Fibroblast of skin of left quadriceps (primary cell): ENCODE results near the gene PDILT.
"Not testable (repeated sequence)": the region's sequence is repeated elsewhere in the genome, so short reads cannot be mapped to it uniquely, and the experiment has no call there.

Source experiments
- DNase-seq, 2 experiments: peaks; one replicate each; pipeline ENCODE4 v3.0.0-alpha.2; 2013; ENCODE audit warnings: low read depth in 2 of 2

PDILT gene

DNA sequence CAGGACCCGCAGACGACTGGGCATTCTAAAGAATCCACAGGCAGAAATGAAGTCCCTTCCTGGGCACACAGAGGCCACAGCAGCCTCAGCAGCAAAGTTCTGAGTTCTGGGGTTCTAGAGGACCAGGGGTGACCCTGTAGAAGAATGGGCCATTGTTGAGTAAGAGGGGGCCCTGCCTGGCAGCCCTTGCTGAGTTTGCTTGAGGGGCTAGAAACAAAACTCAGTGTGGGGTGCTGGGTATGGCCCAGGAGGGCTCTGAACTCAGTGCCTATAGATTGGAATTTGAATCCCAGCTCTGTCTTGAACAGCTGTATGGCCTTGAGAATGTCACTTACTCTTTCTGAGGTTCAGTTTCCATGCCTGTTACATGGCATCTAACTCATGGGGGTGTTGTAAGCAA is at the start of gene PDILT:
TSS of gene PDILT (minus strand) at position 101 of the 400 bp plus-strand sequence. CDS start 5,437 bp downstream, outside the sequence.
- DNase-seq: no peak

DNA sequence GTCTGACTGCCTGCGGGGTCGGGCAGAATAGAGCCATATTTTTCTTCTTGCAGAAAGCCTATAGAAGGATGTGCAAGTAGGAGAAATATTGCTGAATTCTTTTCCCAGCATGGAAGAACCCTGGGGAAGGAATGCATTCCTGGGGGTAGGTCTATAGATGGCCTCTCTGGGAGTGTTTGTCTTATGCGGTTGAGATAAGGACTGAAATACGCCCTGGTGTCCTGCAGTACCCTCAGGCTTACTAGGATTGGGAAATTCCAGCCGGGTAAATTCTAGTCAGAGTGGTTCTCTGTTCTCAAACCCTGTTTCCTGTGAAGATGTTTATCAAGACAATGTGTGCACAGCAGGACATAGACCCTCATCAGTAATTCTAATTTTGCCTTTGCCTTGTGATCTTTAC is 49.1 kb upstream of the PDILT start:
- DNase-seq: not testable (repeated sequence)

DNA sequence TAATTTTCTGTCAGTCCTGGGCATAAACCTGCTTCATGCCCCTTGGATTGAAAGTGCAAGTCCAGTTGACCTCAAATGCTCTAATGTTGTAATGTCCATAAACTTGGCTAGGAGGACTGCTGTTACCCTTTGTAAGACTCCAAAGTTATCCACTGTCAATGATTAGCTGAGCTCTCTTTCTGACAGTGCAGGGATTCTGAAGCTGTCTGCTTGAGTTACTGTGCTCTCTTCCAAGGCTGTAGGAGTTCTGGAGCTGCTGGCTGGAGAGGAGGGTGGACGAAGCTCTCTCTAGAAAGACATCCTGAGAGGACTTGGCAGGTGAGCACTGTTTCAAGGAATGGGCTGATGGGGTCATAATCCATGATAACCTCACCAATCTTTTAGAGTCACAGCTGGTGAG is 46.8 kb upstream of the PDILT start, which contains the start of gene ACSM2A:
TSS of gene ACSM2A (plus strand) at position 158 of the 400 bp plus-strand sequence. CDS start 8,594 bp downstream, outside the sequence.
- DNase-seq: not testable (repeated sequence)

DNA sequence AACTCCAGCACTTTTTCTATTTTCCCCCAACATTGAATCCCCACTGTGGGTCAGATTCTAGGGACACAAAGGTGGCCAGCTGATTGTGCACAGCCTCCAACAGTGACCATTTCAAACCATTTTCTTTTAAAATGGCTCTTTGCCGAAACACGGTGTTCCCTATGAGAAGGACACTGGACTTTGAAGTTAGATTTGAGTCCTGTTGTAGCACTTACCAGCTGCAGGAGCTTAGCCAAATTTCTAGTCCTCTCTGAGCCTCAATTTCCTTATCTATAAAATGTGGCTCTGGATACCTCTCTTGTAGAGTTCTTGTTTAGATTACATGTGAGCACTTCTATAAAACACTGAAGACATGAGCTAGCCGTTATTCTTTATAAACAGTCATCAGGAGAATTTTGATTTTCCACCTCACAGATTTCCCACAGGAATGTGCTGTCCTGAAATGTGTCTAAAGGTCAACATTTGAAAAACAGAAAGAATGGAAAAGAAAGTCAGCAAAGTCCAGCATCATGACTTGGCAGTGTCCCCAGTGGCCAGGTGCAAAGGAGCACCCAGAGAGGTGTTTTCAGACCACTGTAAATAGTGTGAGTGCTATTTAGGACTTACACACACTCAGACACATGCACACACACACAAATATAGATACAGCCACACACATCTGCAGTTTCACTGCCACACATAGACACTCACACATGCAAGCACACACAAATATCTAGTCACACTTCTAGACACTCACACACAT is 42.3 kb upstream of the PDILT start:
- not testable (repeated sequence) for DNase-seq

DNA sequence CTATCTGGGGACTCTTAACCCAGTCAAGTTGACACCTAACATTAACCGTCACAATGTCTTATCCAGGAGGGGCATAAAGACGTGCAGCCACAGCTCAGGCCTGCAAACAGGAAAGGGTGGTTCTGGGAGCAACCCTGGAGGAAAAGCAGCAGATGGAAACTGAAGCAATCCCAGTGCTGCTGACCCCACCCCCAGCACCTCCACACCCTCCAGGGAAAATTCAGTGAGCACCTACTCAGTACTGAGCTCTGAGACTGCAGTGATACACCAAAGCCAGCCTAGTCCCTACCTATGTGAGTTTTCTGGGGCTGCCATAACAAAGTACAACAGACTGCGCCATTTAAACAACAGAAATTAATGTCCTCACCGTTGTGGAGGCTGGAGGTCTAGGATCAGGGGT is 37.3 kb upstream of the PDILT start:
- DNase-seq: not testable (repeated sequence)

- no peak for DNase-seq
Observed at GRCh38 chr16:20441191-20441590, 36.7 kb upstream of the PDILT start.

DNA sequence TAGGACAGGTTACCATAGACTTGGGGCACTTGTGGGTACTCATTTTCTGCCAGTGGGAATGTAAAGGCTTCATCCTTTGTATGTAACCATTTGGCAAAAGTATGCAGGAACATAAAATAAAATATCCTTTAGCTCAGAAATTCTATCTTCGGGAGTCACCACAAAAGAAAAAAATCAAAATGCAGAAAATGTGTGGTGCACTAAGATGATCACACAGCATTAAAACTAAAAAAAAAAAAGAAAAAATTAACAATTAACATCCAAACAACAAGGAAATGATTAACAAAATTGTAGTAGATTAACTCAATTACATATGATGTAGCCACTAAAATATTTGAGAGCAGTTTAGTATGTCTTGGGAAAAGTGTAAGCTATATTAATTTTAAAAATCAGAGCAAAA is 36.2 kb upstream of the PDILT start:
- not testable (repeated sequence) for DNase-seq

GRCh38 chr16:20439820-20440231 is 35.3 kb upstream of the PDILT start:
- DNase-seq: not testable (repeated sequence)

GRCh38 chr16:20438950-20439349 is 34.4 kb upstream of the PDILT start:
- DNase-seq: not testable (repeated sequence)

DNA sequence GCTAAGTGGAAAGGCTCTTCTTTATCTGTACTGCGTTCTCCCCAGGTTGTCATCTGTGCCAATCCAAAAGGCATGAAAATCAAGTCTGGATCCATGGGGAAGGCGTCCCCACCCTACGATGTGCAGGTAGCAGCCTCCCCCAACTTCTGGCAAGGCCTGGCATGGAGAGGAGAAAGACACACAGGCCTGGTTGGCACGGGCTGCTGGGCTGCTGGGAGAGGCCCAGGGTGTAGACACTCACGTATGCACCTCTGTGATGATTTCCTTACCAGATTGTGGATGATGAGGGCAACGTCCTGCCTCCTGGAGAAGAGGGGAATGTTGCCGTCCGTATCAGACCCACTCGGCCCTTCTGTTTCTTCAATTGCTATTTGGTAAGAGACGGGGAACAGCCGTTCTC is 26.4 kb upstream of the PDILT start:
- no peak for DNase-seq

DNA sequence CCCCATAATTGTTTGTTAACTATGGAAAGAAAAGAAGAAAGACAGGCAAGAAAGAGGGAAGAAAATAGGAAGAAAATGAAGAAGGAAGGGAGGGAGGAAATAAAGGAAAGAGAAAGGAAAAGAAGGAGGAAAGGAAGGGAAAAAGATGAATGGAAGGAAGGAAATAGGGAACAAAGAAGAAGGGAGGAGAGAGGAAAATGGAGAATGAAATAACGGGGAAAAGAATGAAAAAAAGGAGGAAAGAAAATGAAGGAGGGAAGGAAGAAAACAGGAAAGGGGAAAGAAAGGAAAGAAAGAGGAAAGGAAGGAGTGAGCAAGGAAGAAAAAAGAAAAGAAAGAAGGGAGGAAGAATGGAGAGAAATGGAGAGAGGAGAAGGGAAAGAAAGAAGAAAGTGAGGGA is 25.9 kb upstream of the PDILT start:
- not testable (repeated sequence) for DNase-seq

- DNase-seq: not testable (repeated sequence)
Observed at GRCh38 chr16:20429499-20429898, 25.0 kb upstream of the PDILT start.

GRCh38 chr16:20427401-20427797 is 22.9 kb upstream of the PDILT start:
- not testable (repeated sequence) for DNase-seq

DNA sequence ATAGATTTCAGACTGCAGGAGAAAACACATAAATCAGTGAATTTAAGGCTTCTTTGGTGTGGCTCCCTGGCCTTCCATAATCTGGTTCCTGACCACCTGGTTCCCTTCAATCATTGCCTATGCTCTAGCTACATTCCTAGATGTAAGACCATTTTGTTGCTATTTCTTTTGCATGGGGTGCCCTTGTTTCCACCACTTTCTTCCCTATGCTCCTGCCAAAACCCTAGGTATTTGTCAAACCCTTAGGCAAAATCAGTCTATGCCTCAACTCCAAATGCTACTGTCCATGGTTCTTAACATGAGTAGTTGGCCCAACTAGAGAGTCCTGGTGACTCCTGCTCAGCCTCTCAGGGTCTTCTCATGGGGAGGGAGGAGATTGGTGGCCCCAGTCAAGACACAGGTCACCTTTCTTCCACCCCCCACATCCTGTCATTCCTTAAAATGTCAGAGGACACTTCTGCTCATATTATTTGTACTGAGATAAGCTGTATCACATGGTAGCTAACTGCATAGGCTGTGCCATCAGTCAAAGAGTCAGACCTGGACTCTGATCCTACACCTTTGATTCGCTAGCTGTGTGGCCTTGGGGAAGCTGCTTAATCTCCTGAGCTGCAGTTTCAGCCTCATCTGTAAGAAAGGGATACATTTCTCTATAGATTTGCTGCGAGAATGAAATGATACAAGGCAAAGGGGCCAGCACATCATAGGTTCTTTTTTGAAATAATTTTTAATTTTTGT is 19.8 kb upstream of the PDILT start:
- DNase-seq: no peak

DNA sequence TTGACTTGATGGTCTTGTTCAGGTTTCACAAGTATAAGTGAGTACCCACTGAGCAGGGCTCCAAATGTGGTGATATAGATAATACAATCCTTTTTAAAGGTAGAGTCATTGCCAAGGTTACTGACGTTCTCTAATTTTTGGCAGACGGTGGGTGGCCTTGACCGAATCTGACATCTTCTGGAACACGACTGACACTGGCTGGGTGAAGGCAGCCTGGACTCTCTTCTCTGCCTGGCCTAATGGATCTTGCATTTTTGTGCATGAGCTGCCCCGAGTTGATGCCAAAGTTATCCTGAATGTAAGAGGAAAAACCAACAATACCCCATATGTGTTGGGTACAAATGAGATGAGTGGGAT is 19.2 kb upstream of the PDILT start:
- not testable (repeated sequence) for DNase-seq

GRCh38 chr16:20421748-20422147 is 17.2 kb upstream of the PDILT start:
- not testable (repeated sequence) for DNase-seq

DNA sequence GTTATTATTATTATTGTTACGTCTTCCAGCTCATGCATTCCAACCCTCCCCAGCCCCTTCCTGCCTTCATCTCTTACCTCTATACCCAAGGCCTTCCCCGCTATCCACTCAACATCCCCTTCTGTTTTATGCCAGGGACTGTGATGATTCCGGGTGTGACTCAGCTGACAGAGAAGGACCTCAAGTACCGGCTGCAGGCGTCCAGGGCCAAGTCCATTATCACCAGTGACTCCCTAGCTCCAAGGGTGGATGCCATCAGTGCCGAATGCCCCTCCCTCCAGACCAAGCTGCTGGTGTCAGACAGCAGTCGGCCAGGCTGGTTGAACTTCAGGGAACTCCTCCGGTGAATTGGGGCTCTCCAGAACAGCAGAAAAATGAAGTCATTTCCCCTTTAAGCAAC is 14.6 kb upstream of the PDILT start:
- DNase-seq: not testable (repeated sequence)

DNA sequence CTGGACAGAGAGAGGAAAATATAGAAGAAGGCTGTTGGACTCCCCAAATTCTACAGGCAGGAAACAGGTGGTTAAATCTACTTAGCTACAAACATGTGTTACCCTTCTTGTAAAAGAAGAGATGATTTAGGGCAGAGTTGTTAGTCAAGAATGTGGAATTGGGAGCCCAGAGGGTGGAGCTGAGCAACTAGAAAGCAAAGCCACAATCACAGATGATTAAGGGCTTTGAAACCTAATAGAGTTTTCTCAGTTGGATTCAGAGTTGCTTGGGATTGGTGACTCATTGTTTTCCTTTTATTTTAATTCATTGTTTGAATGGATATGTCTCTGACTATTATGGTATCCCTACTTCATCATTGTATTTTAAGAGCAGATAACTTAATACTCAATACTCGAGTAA is 11.0 kb upstream of the PDILT start:
- no peak for DNase-seq

GRCh38 chr16:20411055-20411454 is 6.5 kb upstream of the PDILT start:
- DNase-seq: no peak

DNA sequence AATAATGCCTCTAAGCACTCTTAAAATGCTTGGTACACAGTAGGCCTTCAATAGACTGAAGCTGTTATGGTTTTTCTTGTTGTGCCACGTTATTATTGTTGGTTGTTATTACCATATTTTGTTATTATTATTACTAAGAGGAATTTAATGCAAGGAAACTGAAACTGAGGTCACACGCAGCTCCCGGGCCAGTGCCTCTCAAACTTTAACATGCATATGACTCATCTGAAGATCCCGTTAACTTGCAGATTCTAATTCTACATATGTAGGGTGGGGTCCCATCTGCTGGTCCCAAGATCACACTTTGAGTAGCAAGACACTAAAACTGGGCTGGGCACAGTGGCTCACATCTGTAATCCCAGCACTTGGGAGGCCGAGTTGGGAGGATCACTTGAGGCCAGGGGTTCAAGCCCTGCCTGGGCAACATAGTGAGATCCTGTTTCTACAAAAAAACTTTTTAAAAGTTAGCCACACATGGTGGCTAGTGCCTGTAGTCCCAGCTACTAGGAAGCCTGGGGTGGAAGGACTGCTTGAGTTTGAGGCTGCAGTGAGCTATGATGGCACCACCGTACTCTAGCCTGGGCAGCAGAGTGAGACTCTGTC is 5.7 kb upstream of the PDILT start:
- DNase-seq: no peak

DNA sequence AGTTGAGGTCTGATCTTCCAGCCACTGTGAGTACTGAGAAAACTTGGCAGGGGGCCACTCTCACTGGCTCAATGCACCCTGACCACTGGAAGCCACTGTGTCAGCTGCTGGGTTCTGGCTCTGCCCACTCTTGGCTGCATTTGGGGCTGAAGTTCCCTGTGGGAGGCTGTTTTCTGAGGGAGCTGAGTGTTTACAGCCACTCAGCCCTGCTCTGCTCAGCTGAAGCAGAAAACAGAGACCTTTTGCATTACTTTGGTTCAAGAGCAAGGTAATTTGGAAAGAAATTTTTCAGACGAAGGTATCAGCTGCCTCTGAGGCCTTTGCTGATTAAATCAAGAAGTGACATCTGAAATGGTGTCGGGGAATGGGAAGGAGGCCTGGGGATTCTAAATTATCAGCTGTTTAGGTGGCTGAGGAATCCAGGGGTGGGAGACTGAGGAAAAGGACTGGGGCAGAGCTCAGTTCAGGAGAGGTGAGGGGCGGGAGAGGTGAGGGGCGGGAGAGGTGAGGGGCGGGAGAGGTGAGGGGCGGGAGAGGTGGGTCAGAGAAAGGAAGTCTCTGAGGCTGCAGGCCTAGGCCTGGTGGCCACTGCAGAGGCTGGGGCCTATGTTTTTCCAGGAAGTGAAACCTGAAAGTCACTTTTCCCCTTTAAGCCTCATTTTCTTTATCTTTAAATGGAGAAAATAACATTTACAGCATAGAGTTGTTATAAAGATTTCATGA is 5.0 kb upstream of the PDILT start, which contains the start of gene ACSM5:
TSS of gene ACSM5 (plus strand) at position 137 of the 723 bp plus-strand sequence. CDS start 1,951 bp downstream, outside the sequence.
- DNase-seq: no peak

- no peak for DNase-seq
Observed at GRCh38 chr16:20402651-20403050, 1.9 kb downstream of the PDILT start.
